SK-N-MC (cell line): Measurements from ENCODE around the gene RRAGB.
"Not testable (repeated sequence)": the region's sequence is repeated elsewhere in the genome, so short reads cannot be mapped to it uniquely, and the experiment has no call there.

Experiments
- DNase-seq: peaks from one replicate; pipeline ENCODE4 v3.0.0-alpha.2; 2011; ENCODE audit warnings: low read depth, low spot score
- H3K27ac ChIP-seq: fragments of 200-600 bp; sonication (generic); 2 replicates; pipeline ENCODE4 v1.5.1; 2016; ENCODE audit warnings: mixed run types
- H3K36me3 ChIP-seq: fragments of 200-600 bp; sonication (generic); 2 replicates; pipeline ENCODE4 v1.6.1; 2017; ENCODE audit warnings: antibody characterized with exemption, low read length, mixed read lengths; ENCODE audit not compliant: insufficient read depth
- H3K4me3 ChIP-seq: fragments of 200-600 bp; sonication (generic); 2 replicates; pipeline ENCODE4 v1.5.1; 2016
- H3K9ac ChIP-seq: fragments of 200-600 bp; sonication (generic); 2 replicates; pipeline ENCODE4 v1.8.0; 2017; ENCODE audit warnings: mixed run types, mixed read lengths; ENCODE audit not compliant: insufficient read length
- H3K9me3 ChIP-seq: fragments of 200-600 bp; sonication (generic); 2 replicates; pipeline ENCODE4 v1.6.1; 2017; ENCODE audit warnings: low read depth, mild to moderate bottlenecking, antibody characterized with exemption, low read length, moderate library complexity, mixed read lengths
- EZH2 ChIP-seq: fragments of 200-600 bp; sonication (generic); IDR thresholded peaks from one replicate; pipeline ENCODE4 v1.6.1; 2017; ENCODE audit warnings: antibody characterized with exemption
- FOXP2 ChIP-seq: optimal IDR thresholded peaks from 2 replicates; pipeline ENCODE3; 2011; ENCODE audit warnings: mild to moderate bottlenecking, moderate library complexity; ENCODE audit not compliant: insufficient read depth; ENCODE audit errors: extremely low read length, control extremely low read depth
- POLR2AphosphoS5 ChIP-seq: IDR thresholded peaks from 2 replicates; pipeline ENCODE4 v1.6.1; 2012; ENCODE audit warnings: mild to moderate bottlenecking, low read depth, low read length, borderline replicate concordance

RRAGB gene

DNA sequence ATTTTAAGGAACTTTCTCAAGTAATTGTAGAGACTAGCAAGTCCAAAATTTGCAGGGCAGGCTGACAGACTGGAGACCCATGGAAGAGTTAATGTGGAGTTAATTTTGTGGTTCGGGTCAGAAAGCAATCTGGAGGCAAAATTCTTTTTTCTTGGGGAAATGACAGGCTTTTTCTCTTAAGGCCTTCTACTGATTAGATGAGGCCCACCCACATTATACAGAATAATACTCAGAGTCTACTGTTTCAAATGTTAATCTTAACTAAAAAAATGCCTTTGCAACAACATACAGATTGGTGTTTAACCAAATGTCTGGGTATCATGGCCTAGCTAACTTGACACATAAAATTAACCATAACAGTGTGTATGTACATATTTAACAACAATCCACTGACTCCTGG lies 32.7 kb downstream of the RRAGB start:
- no peaks in the 10 kb centered on the region; the same call in 1 of the 2 replicates for H3K36me3 ChIP-seq
- no peak overlapping the region for H3K4me3 ChIP-seq
- no peak overlapping the region for H3K27ac ChIP-seq
- no peaks in the 10 kb centered on the region for H3K9me3 ChIP-seq
- no peak overlapping the region for H3K9ac ChIP-seq
- TF ChIP-seq FOXP2 (no peak), EZH2 (no peak), POLR2AphosphoS5 (no peak)
- DNase-seq = no peak

DNA sequence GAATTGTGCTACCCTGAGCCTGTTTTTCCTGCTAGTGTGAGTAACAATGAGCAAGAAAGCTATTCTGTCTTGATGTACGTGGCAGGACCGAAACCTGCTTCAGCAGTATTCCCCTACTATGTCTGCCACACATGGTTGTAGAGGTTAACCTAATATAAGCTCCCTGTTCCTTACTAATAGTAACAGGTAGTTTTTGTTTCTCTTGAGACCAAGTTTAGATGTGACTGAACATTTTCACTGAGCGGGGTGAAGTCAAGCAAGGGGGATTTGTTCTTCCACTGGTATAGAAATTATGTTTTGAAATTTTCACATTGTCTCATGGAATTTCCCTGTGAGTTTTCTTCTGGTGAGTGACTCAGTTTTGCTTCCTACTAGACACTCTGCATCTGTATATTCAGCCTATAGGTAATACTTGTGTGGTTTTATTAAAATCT lies 37.3 kb downstream of the RRAGB start:
- no peak for DNase-seq
- H3K9me3 ChIP-seq = no peaks in the 10 kb centered on the region
- no peak overlapping the region for H3K9ac ChIP-seq
- H3K27ac ChIP-seq = no peak overlapping the region
- no peak for TF ChIP-seq POLR2AphosphoS5
- TF ChIP-seq FOXP2 = no peak
- no peak for TF ChIP-seq EZH2
- H3K4me3 ChIP-seq = no peak overlapping the region
- no peaks in the 10 kb centered on the region; the same call in 1 of the 2 replicates for H3K36me3 ChIP-seq

DNA sequence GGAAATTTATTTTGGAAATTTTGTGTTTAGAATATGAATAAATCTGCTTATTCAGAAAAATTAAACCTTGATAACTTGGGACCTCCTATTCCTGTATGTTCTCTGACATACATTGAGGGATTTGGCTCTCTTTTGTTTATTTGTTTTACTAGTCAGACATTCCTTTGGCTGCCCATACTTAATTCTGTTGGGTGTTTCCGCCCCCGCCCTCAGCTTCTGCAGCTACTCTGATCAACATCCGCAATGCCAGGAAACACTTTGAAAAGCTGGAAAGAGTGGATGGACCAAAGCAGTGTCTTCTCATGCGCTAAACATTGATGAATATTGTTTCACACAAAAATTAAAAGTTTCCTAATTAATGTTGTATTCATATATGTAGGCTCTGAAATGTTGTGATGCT lies 40.5 kb downstream of the RRAGB start:
- Histone ChIP-seq H3K9me3 (no peaks in the 10 kb centered on the region), H3K4me3 (no peak overlapping the region), H3K36me3 (no peaks in the 10 kb centered on the region; the same call in 1 of the 2 replicates), H3K9ac (no peak overlapping the region), H3K27ac (no peak overlapping the region)
- TF ChIP-seq EZH2 (no peak), POLR2AphosphoS5 (no peak), FOXP2 (no peak)
- no peak for DNase-seq

DNA sequence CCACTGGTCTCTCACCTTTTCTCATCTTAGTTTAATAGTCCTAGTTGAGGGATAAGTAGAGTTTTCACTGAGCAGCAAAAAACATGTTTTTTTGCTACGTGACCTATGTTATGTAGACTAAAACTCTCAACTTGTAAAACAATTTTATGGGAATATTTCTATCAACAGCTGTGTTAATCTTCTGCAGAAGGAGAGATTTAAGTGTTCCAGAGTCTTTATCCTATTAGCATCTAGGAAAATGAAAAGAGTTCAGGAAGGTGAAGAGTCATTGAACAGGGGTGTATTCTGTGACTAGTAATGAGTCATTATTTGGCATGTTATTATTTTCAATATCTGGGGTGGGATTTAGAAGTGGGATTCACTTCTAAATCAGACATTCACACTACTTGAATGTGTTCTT lies 41.9 kb downstream of the RRAGB start:
- no peak overlapping the region for H3K9ac ChIP-seq
- DNase-seq = no peak
- no peak overlapping the region for H3K27ac ChIP-seq
- H3K36me3 ChIP-seq = no peaks in the 10 kb centered on the region; the same call in 1 of the 2 replicates
- H3K9me3 ChIP-seq = no peaks in the 10 kb centered on the region
- no peak overlapping the region for H3K4me3 ChIP-seq
- TF ChIP-seq EZH2 = no peak
- no peak for TF ChIP-seq POLR2AphosphoS5
- TF ChIP-seq FOXP2 = no peak

DNA sequence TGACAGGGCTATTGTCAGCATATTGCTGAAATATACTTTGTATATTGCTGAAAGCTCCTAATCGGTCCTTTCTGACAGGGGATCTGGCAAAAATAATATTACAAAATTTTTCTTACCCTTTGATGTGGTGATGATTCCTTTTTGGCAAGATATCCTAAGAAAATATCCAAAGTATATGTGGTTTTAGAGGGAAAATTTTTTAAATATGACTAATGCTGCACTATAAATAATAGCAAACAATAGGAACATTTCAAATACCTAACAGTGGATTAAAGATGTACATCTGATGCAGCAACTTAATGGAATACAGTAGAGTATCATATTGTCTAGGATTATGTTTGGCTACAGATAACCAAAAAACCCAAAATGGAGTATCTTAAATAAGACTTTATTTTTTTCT lies 49.6 kb downstream of the RRAGB start:
- TF ChIP-seq POLR2AphosphoS5 (no peak), FOXP2 (no peak), EZH2 (no peak)

DNA sequence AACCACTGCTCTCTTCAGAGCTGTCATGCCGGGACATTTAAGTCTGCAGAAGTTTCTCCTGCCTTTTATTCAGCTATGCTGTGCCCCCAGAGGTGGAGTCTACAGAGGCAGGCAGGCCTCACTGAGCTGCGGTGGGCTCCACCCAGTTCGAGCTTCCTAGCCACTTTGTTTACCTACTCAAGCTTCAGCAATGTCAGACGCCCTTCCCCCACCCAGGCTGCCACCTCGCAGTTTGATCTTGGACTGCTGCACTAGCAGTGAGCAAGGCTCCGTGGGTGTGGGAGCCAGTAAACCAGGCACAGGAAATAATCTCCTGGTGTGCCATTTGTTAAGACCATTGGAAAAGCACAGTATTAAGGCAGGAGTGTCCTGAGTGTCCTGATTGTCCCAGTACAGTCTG lies 56.9 kb downstream of the RRAGB start:
- not testable (repeated sequence) for H3K9ac ChIP-seq, H3K27ac ChIP-seq, H3K9me3 ChIP-seq, DNase-seq, H3K36me3 ChIP-seq, H3K4me3 ChIP-seq

More for the DNA sequence above, 49.6 kb downstream of the RRAGB start:
- Histone ChIP-seq H3K27ac (no peak overlapping the region), H3K4me3 (no peak overlapping the region), H3K36me3 (no peaks in the 10 kb centered on the region), H3K9me3 (no peaks in the 10 kb centered on the region), H3K9ac (no peak overlapping the region)
- DNase-seq = no peak

DNA sequence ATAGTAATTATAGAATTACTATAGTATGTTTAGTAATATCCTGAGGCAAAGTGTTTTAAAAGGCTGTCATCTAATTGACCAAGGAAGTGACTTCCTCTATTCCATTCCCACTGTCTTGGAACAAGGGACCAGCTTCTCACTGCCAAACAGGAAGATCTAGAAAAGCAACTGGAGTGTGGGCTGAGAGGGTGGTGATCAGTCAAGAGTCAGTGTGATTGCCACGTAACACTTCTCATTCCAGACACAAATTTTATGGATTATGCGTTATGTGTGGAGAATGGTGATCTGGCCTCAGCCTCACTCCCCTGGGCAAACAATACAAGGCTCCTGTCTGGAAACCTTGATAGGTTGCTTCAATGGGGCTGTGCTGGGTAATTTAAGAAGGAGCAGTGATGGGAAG lies 60.0 kb downstream of the RRAGB start:
- TF ChIP-seq POLR2AphosphoS5 = no peak
- H3K36me3 ChIP-seq = no peaks in the 10 kb centered on the region
- no peak overlapping the region for H3K4me3 ChIP-seq
- no peak overlapping the region for H3K9ac ChIP-seq
- no peak for DNase-seq
- no peak overlapping the region for H3K27ac ChIP-seq
- no peaks in the 10 kb centered on the region for H3K9me3 ChIP-seq

DNA sequence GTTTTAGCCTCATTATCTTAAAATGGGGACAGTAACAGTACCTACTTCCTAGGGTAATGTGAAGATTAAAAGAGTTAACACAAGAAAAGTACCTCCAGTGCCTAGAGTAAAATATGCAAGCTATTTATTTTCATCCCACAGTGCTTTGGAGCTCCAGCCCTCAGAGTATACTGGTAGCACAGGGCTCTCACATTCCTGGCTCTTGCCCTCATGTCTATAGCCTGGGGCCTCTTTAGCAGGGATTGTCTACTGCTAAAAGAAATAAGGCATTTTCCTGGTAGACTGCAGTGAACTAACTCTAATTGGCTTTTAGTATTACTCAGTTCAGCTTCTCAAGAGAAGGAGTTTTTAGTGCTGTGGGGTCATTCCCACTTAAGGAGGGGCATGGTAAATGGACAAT lies 60.8 kb downstream of the RRAGB start:
- Histone ChIP-seq H3K36me3 (no peaks in the 10 kb centered on the region), H3K4me3 (no peak overlapping the region), H3K27ac (no peak overlapping the region), H3K9ac (no peak overlapping the region), H3K9me3 (no peaks in the 10 kb centered on the region)
- DNase-seq = no peak
- TF ChIP-seq EZH2 (no peak), FOXP2 (no peak), POLR2AphosphoS5 (no peak)

DNA sequence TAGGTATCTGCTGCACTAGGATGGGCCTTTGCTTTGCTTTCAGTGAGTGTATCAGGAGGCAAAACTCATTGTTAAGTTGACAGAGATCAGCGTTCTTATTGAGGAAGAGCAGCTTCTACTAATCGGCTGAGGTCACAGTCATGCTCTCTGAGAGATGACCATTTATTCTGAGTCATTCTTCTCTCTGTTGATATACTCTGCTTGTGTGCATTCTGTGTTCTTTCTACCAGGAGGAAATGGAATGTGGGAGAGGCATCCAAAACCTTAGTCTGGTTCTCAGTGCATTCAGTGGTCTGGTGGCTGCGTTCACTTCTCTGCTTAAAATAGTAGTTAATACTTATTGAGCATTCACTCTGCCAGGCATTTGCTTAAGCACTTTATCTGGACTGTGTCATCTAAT lies 66.2 kb downstream of the RRAGB start:
- no peak overlapping the region for H3K9ac ChIP-seq
- TF ChIP-seq FOXP2 (no peak), POLR2AphosphoS5 (no peak), EZH2 (no peak)
- H3K9me3 ChIP-seq = no peaks in the 10 kb centered on the region
- H3K27ac ChIP-seq = no peak overlapping the region
- no peaks in the 10 kb centered on the region for H3K36me3 ChIP-seq
- no peak overlapping the region for H3K4me3 ChIP-seq
- DNase-seq = no peak
